Measurements from ENCODE around the gene SND1. TPM values are rescaled to one million over a fixed set of nuclear protein-coding genes. Genes with fewer than 3 reads are reported as not detected.

Gene SND1
- total and polyA plus RNA-seq, 2 donors (not counting 3 experiments of a cell fraction or from before 2014, with no cell fraction given) = 116 to 249 TPM

DNA sequence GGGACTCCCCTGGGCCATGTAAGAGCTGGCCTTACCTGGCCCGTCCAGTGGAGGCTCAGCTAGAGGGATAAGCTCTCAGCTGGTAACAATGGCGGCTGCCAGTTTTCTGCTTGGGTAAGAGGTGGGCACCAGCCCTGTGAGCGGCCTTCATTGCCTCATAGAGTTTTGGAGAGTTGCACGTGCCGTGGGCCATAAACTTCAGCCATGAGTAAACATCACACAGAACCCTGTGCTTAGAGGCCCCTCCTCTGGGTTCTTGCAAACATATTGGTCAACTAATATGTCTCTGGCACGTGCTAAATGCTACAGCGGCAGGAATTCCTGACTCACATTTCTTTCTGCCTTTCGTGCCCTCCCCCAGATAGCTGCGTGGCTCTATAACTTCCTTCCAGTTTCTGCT, 485.2 kb downstream of the SND1 start:
- Histone ChIP-seq H3K27ac (ENCODE audit: insufficient read depth, low read depth, low read length) (no peak overlapping the region), H3K4me3 (replicated peaks in 1 of 3; ENCODE audit: insufficient read depth in 1 of 3, low read depth in 1 of 3, low read length in 3 of 3) (no peak overlapping the region), H3K36me3 (ENCODE audit: control insufficient read depth in 2 of 2, extremely low read depth in 1 of 2, insufficient read depth in 2 of 2, low read length in 2 of 2) (no peaks in the 10 kb centered on the region), H3K9me1 (replicated peaks; ENCODE audit: control insufficient read depth, extremely low read depth, insufficient read depth, low read length) (no peaks in the 10 kb centered on the region), H2AFZ (ENCODE audit: low read depth, low read length) (no peak overlapping the region), H3K9ac (replicated peaks; ENCODE audit: extremely low read depth, insufficient read depth, low read length) (no peak overlapping the region), H3K79me2 (ENCODE audit: control insufficient read depth, insufficient read depth, low read length) (no peaks in the 10 kb centered on the region), H3K9me3 (replicated peaks; ENCODE audit: control insufficient read depth, insufficient read depth, low read length) (no peaks in the 10 kb centered on the region), H3K4me2 (ENCODE audit: insufficient read depth, low read length) (no peak overlapping the region), H4K20me1 (replicated peaks; ENCODE audit: control insufficient read depth, extremely low read depth, insufficient read depth, low read length) (no peaks in the 10 kb centered on the region), H3K4me1 (ENCODE audit: control insufficient read depth, extremely low read depth, insufficient read depth, low read length) (peaks cover 24% of the 10 kb centered on the region), H3K27me3 (ENCODE audit: control insufficient read depth in 2 of 2, insufficient read depth in 2 of 2, low read length in 2 of 2) (peaks cover 29 to 45% of the 10 kb centered on the region in 2 experiments)
- intact Hi-C loops (cut with micrococcal nuclease) (loop anchor here (5.0 to 10.0 kb wide), 2 partner anchors 432 to 550 kb away; partner anchors contain the start of genes ARF5 and GCC1), dilution Hi-C loops (cut with MboI; ENCODE audit: extremely low pct_ligation_motif_present, low sequenced_read_pairs) (no loop called here)
- BruUV-seq (replicated peaks) = no TSS peak
- CTCF ChIA-PET = interaction anchor here (1.2 to 4.3 kb wide), 5 partner anchors 9 to 102 kb away, joined by 3 to 66 read pairs (median 11); no protein-coding TSS in a partner anchor
- TF ChIP-seq FOS (IDR thresholded peaks at IDR 0.05; ENCODE audit: borderline replicate concordance, insufficient read depth, low read length) (peak; percentile 12), MYC (IDR thresholded peaks at IDR 0.05; ENCODE audit: low read depth, low read length) (no peak), GATA2 (IDR thresholded peaks at IDR 0.05; ENCODE audit: insufficient read depth, insufficient read length, low read depth, low read length) (no peak), JUN (IDR thresholded peaks at IDR 0.05; ENCODE audit: borderline replicate concordance, insufficient read depth, insufficient read length, low read depth) (no peak), EZH2 (IDR thresholded peaks at IDR 0.05; ENCODE audit: borderline replicate concordance, low read depth, low read length, severe bottlenecking) (no peak), POLR2A (IDR thresholded peaks at IDR 0.05; ENCODE audit: low read depth, low read length) (no peak), POLR2AphosphoS5 (IDR thresholded peaks at IDR 0.05; ENCODE audit: insufficient read depth, low read depth, low read length) (no peak)
- TF ChIP-seq, protein P1, sequence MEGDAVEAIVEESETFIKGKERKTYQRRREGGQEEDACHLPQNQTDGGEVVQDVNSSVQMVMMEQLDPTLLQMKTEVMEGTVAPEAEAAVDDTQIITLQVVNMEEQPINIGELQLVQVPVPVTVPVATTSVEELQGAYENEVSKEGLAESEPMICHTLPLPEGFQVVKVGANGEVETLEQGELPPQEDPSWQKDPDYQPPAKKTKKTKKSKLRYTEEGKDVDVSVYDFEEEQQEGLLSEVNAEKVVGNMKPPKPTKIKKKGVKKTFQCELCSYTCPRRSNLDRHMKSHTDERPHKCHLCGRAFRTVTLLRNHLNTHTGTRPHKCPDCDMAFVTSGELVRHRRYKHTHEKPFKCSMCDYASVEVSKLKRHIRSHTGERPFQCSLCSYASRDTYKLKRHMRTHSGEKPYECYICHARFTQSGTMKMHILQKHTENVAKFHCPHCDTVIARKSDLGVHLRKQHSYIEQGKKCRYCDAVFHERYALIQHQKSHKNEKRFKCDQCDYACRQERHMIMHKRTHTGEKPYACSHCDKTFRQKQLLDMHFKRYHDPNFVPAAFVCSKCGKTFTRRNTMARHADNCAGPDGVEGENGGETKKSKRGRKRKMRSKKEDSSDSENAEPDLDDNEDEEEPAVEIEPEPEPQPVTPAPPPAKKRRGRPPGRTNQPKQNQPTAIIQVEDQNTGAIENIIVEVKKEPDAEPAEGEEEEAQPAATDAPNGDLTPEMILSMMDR (IDR thresholded peaks at IDR 0.05; ENCODE audit: extremely low read depth in 1 of 2, insufficient read depth in 1 of 2, low read depth in 1 of 2, low read length in 2 of 2) = no peak
- TF ChIP-seq, protein P2, sequence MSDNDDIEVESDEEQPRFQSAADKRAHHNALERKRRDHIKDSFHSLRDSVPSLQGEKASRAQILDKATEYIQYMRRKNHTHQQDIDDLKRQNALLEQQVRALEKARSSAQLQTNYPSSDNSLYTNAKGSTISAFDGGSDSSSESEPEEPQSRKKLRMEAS (IDR thresholded peaks at IDR 0.05; ENCODE audit: insufficient read depth, insufficient read length) = peak; percentile 29
- POLR2A ChIA-PET = interaction anchor here (0.6 kb wide), 1 partner anchor 9 kb away, joined by 4 read pairs; no protein-coding TSS in a partner anchor
- DNase-seq (ENCODE audit: low read depth, low spot score) (peak; percentile 35), FAIRE-seq (peak; percentile 67)

Measured in endothelial cell of umbilical vein (primary cell).